IPS DF 19.7 (cell line): ENCODE measurements around the gene HS6ST3.
"Not testable (repeated sequence)": the region's sequence is repeated elsewhere in the genome, so short reads cannot be mapped to it uniquely, and the experiment has no call there.

Source experiments
- DNase-seq: peaks from one replicate; pipeline ENCODE4 v3.0.0-alpha.2; 2013; ENCODE audit warnings: low read depth, low spot score

HS6ST3 gene

GRCh38 chr13:96726651-96727050 is 636.7 kb downstream of the HS6ST3 start:
- DNase-seq: no peak

- no peak for DNase-seq
Observed at GRCh38 chr13:96728463-96728862, 638.6 kb downstream of the HS6ST3 start.

GRCh38 chr13:96730676-96731075 is 640.8 kb downstream of the HS6ST3 start:
- DNase-seq: no peak

DNA sequence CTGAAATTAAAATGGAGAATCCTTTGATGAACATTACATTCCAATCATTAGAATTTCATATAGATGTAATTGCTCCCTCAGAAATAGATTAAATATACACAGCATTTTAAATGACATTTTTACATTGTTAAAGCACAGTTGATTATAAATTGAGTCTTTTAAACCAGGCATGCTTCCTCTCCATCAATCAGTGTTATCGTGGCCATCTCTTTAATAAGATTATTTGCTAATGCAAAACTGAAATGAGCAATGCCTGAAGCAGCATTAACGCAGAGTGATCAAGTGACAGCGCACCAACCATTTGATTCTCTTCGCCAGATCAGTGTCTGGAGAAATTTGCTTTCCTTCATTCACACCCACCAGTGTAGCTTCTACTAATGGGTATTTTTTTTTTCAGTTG is 644.6 kb downstream of the HS6ST3 start:
- no peak for DNase-seq

- no peak for DNase-seq
Observed at GRCh38 chr13:96741779-96742178, 651.9 kb downstream of the HS6ST3 start.

DNA sequence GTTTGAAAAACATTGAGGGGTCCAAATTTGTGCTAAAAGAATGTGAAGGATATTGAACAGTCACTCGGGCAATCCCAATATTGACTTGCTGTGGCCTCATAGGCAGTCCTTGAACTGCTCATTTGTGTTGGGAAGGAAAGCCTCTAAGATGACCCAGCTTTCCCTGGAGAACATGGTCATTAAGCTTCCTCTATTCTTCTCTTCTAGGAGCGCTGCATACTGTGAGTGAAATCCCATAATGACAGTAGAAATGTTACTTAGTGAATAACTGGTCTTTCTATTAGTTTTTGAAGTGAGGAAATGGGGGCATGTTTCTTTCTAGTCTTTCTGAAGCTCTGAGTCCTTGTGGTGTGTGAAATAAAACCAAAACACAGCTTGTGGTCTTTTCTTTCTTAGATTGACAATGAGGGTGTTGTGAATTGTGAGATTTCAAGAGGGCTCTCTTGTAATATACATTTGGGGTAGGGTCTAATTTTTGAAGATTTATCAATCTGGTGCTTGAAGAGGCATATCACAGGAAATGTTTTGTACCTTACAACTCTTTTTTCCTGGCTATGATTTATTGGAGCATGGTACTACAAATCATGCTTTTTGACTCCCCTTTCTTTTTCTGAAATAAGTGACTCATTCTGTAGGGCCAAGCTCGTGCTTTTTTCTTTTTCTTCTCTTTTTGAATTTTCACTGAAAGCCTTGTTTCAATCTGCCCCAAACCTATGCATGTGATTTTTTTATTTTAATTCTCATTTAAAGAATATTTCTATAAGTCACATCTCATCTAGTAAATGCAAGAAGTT is 653.6 kb downstream of the HS6ST3 start:
- DNase-seq: no peak

DNA sequence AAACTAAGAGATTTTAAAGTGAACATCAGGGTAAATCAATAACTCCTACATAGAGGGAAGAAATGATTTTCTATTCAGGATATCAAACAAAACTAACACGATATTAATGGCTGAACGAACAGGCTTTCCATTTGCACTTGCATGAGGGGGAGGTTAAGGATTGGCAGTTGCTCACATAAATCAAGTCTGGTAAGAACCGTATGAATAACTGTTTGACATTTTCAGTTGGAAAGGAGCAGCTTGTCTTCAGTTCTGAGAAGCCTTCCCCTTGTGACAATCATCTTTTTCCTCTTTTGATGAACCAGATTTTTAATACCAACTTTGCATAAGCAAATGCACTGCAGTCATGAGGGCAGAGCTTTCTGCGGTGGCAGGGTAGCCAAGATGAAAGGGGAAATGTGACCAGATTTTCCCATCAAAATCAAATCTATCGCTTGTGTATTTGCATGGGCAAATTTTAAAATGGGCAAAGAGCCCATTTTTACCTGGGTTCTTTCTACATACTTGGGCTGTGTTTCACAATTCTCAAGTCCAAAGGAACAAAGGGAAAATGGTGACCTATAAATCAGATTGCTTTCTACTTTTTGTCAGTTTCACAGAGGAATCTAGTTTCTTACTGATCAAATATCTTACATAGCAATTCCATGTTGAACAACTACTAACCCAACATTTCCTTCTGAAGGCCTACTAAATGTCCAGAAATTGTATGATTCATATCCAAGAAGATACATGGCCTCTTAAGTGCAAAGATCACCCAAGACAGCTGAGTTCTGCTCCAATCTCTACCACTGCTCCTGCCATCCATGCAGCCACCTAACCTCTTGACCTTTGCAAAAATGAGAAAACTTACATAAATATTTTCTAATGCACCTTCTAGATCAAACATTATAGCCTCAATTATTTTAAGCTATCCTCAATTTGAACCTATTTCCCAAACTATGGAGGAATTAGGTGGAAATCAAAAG is 654.7 kb downstream of the HS6ST3 start:
- DNase-seq: no peak

DNA sequence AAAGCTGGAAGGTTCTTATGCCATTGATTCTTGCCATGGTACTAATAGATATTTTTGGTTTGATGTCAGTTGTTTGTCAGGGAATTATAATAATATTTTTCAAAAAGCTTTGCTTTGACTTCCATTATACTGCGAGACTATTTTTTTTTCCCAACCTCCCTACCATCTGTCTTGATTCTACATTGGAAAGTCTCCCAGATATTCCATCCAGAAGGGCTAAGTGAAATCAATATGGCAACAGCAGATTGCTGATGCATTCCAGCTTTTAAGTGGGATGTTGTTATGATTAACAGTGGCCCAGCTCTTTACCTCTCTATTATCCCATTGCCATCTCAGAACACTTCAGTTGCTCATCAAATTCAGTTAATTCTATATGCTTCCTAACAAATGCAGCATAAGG is 657.0 kb downstream of the HS6ST3 start:
- DNase-seq: no peak

DNA sequence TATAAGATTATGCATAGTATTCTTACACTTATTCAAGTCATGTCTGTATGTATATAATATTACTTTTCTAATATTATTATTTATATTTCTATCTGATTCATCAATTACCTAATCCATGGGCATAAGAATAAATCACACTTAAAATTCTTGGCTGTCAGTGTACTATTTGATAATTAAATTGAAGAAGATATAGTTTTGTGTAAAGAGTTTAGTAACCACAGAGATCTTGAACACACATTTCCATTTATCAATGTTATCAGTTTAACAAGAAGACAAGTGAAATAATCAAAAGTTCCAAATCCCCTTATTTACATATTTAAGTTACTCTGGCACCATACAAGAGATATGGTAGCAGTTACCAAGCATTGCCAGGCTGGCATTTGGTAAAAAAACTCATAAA is 659.9 kb downstream of the HS6ST3 start:
- DNase-seq: no peak

- DNase-seq: no peak
Observed at GRCh38 chr13:96751089-96751488, 661.2 kb downstream of the HS6ST3 start.

GRCh38 chr13:96762876-96763275 is 673.0 kb downstream of the HS6ST3 start:
- no peak for DNase-seq

- DNase-seq: no peak
Observed at GRCh38 chr13:96766306-96766705, 676.4 kb downstream of the HS6ST3 start.

DNA sequence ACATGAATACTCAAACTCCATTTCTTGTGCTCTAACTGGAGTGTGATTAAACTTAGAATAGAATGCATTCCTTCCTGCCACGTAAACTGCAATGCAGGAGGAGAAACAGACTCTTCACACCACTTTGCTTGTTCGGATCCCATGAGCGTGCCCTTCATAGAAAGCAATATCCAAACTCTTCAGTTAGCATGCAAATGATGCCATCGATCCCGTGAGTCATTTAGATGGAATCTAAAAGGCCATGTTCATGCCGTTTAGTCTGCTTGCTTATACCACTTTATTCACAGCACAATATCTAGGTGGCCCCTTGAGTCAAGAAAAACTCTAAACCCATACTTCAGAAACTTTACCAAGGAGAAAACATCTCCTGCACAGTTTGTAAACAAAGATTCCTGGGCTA is 678.6 kb downstream of the HS6ST3 start:
- no peak for DNase-seq

DNA sequence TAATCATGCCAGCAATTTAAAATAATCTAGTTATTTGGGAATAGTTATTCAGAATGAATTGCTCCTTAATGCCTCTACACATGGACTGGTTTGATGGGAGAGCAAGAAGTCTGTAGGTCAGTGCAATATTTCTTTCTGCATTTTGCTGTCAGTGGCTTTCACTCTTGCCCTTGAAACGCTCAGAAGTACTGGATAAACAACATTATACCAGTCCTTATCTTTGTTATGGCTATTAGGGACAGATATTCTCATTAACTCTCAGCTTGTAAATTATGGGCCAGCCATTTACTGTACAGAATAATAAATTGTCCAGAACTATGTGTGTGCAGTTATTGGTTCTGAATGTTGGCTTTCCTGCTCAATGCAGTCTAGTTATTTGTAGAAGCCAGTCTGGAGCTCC is 680.0 kb downstream of the HS6ST3 start:
- no peak for DNase-seq

GRCh38 chr13:96771486-96772367 is 681.8 kb downstream of the HS6ST3 start:
- DNase-seq: no peak

DNA sequence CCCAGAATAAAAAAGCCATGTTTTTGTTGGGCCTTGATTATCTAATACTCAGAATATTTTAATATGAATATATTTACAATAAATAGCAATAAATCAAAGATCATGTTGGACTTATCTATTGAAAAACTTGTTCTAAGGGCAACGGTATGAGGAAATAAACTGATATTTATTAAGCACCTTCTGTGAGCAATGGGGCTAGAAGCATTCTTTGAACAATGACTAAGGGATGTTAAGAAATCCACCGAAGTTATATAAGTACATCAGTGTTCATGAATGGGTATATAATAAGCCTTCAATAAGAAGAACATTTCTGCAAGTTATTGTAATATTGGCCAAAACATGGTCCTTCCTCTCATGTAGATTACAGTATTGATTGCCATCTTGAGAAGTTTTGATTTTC is 682.5 kb downstream of the HS6ST3 start:
- DNase-seq: no peak

DNA sequence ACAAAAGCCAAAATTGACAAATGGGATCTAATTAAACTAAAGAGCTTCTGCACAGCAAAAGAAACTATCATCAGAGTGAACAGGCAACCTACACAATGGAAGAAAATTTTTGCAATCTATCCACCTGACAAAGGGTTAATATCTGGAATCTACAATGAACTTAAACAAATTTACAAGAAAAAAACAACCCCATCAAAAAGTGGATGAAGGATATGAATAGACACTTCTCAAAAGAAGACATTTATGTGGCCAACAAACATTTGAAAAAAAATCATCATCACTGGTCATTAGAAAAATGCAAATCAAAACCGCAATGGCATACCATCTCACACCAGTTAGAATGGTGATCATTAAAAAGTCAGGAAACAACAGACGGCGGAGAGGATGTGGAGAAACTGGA is 688.4 kb downstream of the HS6ST3 start:
- DNase-seq: not testable (repeated sequence)

DNA sequence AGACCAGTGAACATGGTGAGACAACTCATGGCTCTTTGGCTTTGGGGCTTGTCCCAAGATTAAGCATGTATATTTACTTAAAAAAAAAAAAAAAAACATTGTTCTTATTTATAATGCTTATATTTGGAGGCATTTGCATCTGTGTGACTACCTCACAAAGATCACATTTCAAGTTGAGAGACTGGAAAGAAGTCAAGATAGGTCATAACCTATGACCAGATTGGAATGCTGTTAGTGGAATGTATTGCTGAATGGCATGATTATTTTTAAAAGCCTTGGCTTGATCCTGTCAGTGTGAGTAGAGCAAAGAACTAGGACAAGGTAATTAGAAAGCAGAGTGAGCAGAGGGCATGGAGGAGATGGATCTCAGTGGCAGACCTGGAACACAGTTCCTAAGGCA is 689.8 kb downstream of the HS6ST3 start:
- no peak for DNase-seq

DNA sequence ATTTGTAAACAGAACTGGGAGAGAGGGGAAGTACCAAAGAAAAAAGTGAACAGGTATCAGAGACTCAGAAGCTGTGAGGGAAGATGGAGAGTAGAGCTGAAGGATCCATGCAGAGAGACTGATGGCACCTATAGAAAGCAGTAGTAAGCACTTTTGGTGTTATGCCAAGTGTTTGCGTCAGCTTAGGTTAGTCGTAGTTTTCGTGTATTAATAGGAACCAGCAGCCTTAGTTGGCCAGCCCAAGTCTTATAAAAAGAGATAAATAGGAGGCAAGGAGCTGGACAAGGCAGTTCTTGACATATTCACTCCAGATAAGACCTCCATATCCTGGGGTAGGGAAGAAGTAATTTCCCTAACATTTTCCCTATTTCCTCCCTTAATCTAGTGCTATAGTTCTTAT is 690.2 kb downstream of the HS6ST3 start:
- no peak for DNase-seq

DNA sequence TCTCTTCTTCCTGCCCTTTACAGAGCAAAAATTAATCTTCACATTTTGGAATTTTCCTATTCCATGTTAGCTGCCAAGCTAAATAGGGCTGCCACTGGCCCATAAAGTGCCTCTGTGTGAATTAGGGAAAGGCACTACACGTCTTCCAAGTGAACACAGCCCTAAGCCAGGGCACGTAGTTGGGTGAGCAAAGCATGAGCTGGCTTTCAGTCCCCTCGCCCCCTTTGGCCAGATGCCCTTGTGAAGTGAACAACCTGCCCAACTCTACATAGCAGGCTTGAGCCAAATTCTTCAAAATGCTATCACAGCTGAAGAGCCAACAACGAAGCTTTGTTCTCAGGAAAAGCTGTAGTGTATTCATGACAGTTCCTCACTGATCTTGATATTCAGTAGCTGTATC is 691.2 kb downstream of the HS6ST3 start:
- no peak for DNase-seq

- DNase-seq: no peak
Observed at GRCh38 chr13:96782186-96782585, 692.3 kb downstream of the HS6ST3 start.

DNA sequence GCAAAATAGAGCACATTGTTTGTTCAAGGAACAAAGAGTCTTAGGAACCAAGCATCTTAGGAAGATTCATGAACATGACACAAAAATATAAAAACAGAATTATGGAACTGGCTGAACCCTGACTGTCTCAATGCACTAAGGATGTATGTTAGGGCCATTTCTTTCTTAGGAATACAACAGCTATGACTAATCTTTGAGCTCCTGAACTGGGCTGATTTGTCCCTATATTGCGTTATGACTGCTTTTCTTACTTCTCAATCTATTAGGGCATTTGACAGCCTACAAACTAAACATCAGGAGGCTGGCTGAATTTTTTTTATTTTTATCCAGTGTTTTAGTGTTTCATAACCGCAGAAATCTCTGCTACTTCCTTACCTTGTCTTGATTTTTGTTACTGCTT is 693.1 kb downstream of the HS6ST3 start:
- DNase-seq: no peak
